H1 (cell line): Measurements from ENCODE around the gene BCAS3. TPM values are rescaled to one million over a fixed set of nuclear protein-coding genes. Genes with fewer than 3 reads are reported as not detected.

Experiments
- CTCF ChIA-PET: fragments of 300-600 bp; sonication (Branson Sonifier 250); formaldehyde crosslinking; loops from one replicate; lab custom pipeline; 2021; ENCODE audit not compliant: partially characterized antibody; lab: Charles Lee
- POLR2A ChIA-PET: fragments of 300-600 bp; sonication (Branson Sonifier 250); formaldehyde crosslinking; loops from one replicate; lab custom pipeline; 2021; ENCODE audit warnings: inconsistent platforms; ENCODE audit not compliant: partially characterized antibody; lab: Charles Lee
- DNase-seq, 2 experiments: peaks; one replicate each; pipeline versions ENCODE4 v3.0.0 to v3.0.0-alpha.2; 2010 to 2022; ENCODE audit warnings: low spot score in 2 of 2, low read depth in 1 of 2, mixed read lengths in 1 of 2
- FAIRE-seq: peaks from 2 replicates; lab custom pipeline; 2011; peaks lifted over from hg19 to GRCh38; lab: Jason Lieb, UNC
- H2AFZ ChIP-seq: 2 replicates; pipeline ENCODE4 v1.8.1; 2012; ENCODE audit warnings: low read length, inconsistent platforms
- H2AK5ac ChIP-seq: 2 replicates; pipeline ENCODE4 v1.6.1; 2013; ENCODE audit warnings: low read depth, low read length
- H2BK120ac ChIP-seq: replicated peaks from 2 replicates; pipeline ENCODE3; 2013; ENCODE audit warnings: low read depth, low read length, inconsistent platforms
- H2BK12ac ChIP-seq: 2 replicates; pipeline ENCODE4 v1.6.1; 2013; ENCODE audit warnings: low read depth, low read length
- H2BK15ac ChIP-seq: 2 replicates; pipeline ENCODE4 v1.6.1; 2013; ENCODE audit warnings: low read length
- H2BK20ac ChIP-seq: 2 replicates; pipeline ENCODE4 v1.6.1; 2013; ENCODE audit warnings: low read length
- H2BK5ac ChIP-seq: 2 replicates; pipeline ENCODE4 v1.6.1; 2013; ENCODE audit warnings: low read depth, low read length
- H3K14ac ChIP-seq: 2 replicates; pipeline ENCODE4 v1.6.1; 2013; ENCODE audit warnings: inconsistent platforms; ENCODE audit not compliant: insufficient read length
- H3K18ac ChIP-seq: 2 replicates; pipeline ENCODE4 v1.6.1; 2013; ENCODE audit warnings: low read length; ENCODE audit errors: extremely low read depth
- H3K23ac ChIP-seq: 2 replicates; pipeline ENCODE4 v1.6.1; 2013; ENCODE audit warnings: inconsistent platforms; ENCODE audit not compliant: insufficient read length
- H3K23me2 ChIP-seq: 2 replicates; pipeline ENCODE4 v1.6.1; 2013; ENCODE audit warnings: low read depth, low read length
- H3K27ac ChIP-seq: 2 replicates; pipeline ENCODE4 v1.6.1; 2011; ENCODE audit warnings: low read depth, low read length, inconsistent platforms
- H3K27me3 ChIP-seq, 4 experiments: replicated peaks in 1 of 4; 1 replicate in 1 of 4; 2 replicates in 3 of 4; pipeline versions ENCODE4 v1.6.1 to v1.8.1; 2011 to 2013; ENCODE audit warnings: low read length in 3 of 4, mild to moderate bottlenecking in 3 of 4, inconsistent platforms in 2 of 4, mixed read lengths in 2 of 4, moderate library complexity in 1 of 4; ENCODE audit not compliant: control insufficient read depth in 3 of 4, insufficient read depth in 3 of 4; ENCODE audit errors: extremely low read depth in 1 of 4
- H3K36me3 ChIP-seq, 4 experiments: 2 replicates each; pipeline versions ENCODE4 v1.6.1 to v1.8.1; 2011 to 2013; ENCODE audit warnings: mild to moderate bottlenecking in 4 of 4, low read length in 3 of 4, moderate library complexity in 2 of 4, control low read depth in 1 of 4, inconsistent platforms in 1 of 4; ENCODE audit not compliant: insufficient read depth in 4 of 4, control insufficient read depth in 2 of 4
- H3K4ac ChIP-seq: replicated peaks from 2 replicates; pipeline ENCODE3; 2013; ENCODE audit warnings: low read length, low read depth, mixed read lengths, inconsistent platforms; ENCODE audit not compliant: insufficient read length
- H3K4me1 ChIP-seq, 4 experiments: replicated peaks in 1 of 4; 1 replicate in 1 of 4; 2 replicates in 3 of 4; pipeline versions ENCODE4 v1.6.1 to v1.8.1; 2011 to 2013; ENCODE audit warnings: low read length in 3 of 4, inconsistent platforms in 2 of 4, mixed read lengths in 1 of 4; ENCODE audit not compliant: insufficient read depth in 4 of 4, control insufficient read depth in 3 of 4
- H3K4me2 ChIP-seq, 2 experiments: 2 replicates each; pipeline versions ENCODE4 v1.6.1 to v1.8.1; 2011 to 2013; ENCODE audit warnings: low read depth in 2 of 2, low read length in 2 of 2, control low read depth in 1 of 2, inconsistent platforms in 1 of 2, mild to moderate bottlenecking in 1 of 2; ENCODE audit not compliant: insufficient read depth in 1 of 2
- H3K4me3 ChIP-seq, 4 experiments: fragments of 200-600, 300-600 bp in 1 of 4; sonication (generic), shearing (Covaris generic), sonication (Bioruptor Twin) in 1 of 4; 2 replicates each; pipeline versions ENCODE4 v1.5.1 to v1.8.1; 2011 to 2016; ENCODE audit warnings: low read length in 4 of 4, low read depth in 3 of 4, control low read depth in 2 of 4, inconsistent platforms in 2 of 4, mild to moderate bottlenecking in 2 of 4, mixed read lengths in 1 of 4, moderate library complexity in 1 of 4; ENCODE audit not compliant: insufficient read depth in 2 of 4; ENCODE audit errors: extremely low read depth in 1 of 4
- H3K56ac ChIP-seq: replicated peaks from 2 replicates; pipeline ENCODE3; 2013; ENCODE audit warnings: low read depth, mild to moderate bottlenecking, mixed read lengths, low read length, inconsistent platforms; ENCODE audit not compliant: insufficient read length
- H3K79me1 ChIP-seq: 2 replicates; pipeline ENCODE4 v1.6.1; 2013; ENCODE audit warnings: low read depth, low read length, control low read depth
- H3K79me2 ChIP-seq, 2 experiments: 2 replicates each; pipeline versions ENCODE4 v1.6.1 to v1.8.1; 2012 to 2013; ENCODE audit warnings: low read length in 2 of 2, mild to moderate bottlenecking in 2 of 2, inconsistent platforms in 1 of 2; ENCODE audit not compliant: insufficient read depth in 2 of 2, control insufficient read depth in 1 of 2
- H3K9ac ChIP-seq, 4 experiments: replicated peaks in 1 of 4; 1 replicate in 1 of 4; 2 replicates in 3 of 4; pipeline versions ENCODE4 v1.6.1 to v1.8.1; 2011 to 2013; ENCODE audit warnings: low read depth in 3 of 4, low read length in 3 of 4, control low read depth in 2 of 4, mild to moderate bottlenecking in 2 of 4, moderate library complexity in 2 of 4, inconsistent platforms in 1 of 4; ENCODE audit errors: extremely low read depth in 1 of 4
- H3K9me3 ChIP-seq, 2 experiments: 2 replicates each; pipeline versions ENCODE4 v1.6.1 to v1.8.1; 2012 to 2013; ENCODE audit warnings: mild to moderate bottlenecking in 2 of 2, moderate library complexity in 2 of 2, control low read depth in 1 of 2, inconsistent platforms in 1 of 2, low read depth in 1 of 2, low read length in 1 of 2, mixed read lengths in 1 of 2; ENCODE audit not compliant: insufficient read depth in 2 of 2
- H4K20me1 ChIP-seq, 2 experiments: replicated peaks in 1 of 2; 2 replicates each; pipeline versions ENCODE3 to v1.8.1; 2011 to 2013; ENCODE audit warnings: inconsistent platforms in 2 of 2, low read length in 2 of 2, mild to moderate bottlenecking in 1 of 2; ENCODE audit not compliant: insufficient read depth in 2 of 2, control insufficient read depth in 1 of 2
- H4K5ac ChIP-seq: 2 replicates; pipeline ENCODE4 v1.6.1; 2013; ENCODE audit warnings: low read length, low read depth, mixed read lengths, inconsistent platforms; ENCODE audit not compliant: insufficient read length
- H4K8ac ChIP-seq: 2 replicates; pipeline ENCODE4 v1.8.0; 2013; ENCODE audit warnings: mild to moderate bottlenecking, moderate library complexity, low read length, inconsistent platforms; ENCODE audit not compliant: insufficient read depth; ENCODE audit errors: extremely low read depth
- H4K91ac ChIP-seq: replicated peaks from 2 replicates; pipeline ENCODE3; 2013; ENCODE audit warnings: low read length, mixed read lengths, inconsistent platforms; ENCODE audit not compliant: insufficient read length
- BACH1 ChIP-seq: IDR thresholded peaks from 2 replicates; pipeline ENCODE4 v1.6.1; 2012; ENCODE audit warnings: low read length, improper control_type of control experiment
- CTCF ChIP-seq, 3 experiments: IDR thresholded peaks; 1 replicate in 2 of 3; 2 replicates in 1 of 3; pipeline versions ENCODE4 v1.5.1 to v1.6.1; 2011; ENCODE audit warnings: low read length in 3 of 3, mild to moderate bottlenecking in 3 of 3, inconsistent platforms in 2 of 3, low read depth in 1 of 3, moderate library complexity in 1 of 3; ENCODE audit not compliant: insufficient read depth in 1 of 3; ENCODE audit errors: control extremely low read depth in 1 of 3
- EGR1 ChIP-seq: IDR thresholded peaks from 2 replicates; pipeline ENCODE4 v1.6.1; 2011; ENCODE audit warnings: low read depth, low read length, borderline replicate concordance
- EZH2 ChIP-seq: fragments of 200-600 bp; sonication (generic); IDR thresholded peaks from 2 replicates; pipeline ENCODE4 v1.7.1; 2012; ENCODE audit warnings: low read depth, mild to moderate bottlenecking, moderate library complexity, low read length, inconsistent platforms; ENCODE audit not compliant: severe bottlenecking
- PHF8 ChIP-seq: fragments of 200-600 bp; sonication (generic); conservative IDR thresholded peaks from 2 replicates; pipeline ENCODE4 v1.7.1; 2012; ENCODE audit warnings: low read depth, mild to moderate bottlenecking, inconsistent platforms, low read length, moderate library complexity
- POLR2A ChIP-seq, 2 experiments: IDR thresholded peaks; 1 replicate in 1 of 2; 2 replicates in 1 of 2; pipeline ENCODE4 v1.6.1; 2011; ENCODE audit warnings: low read depth in 2 of 2, low read length in 2 of 2, mild to moderate bottlenecking in 2 of 2; ENCODE audit errors: control extremely low read depth in 1 of 2
- POU5F1 ChIP-seq: IDR thresholded peaks from 2 replicates; pipeline ENCODE4 v1.6.1; 2011; ENCODE audit warnings: low read depth, mild to moderate bottlenecking, low read length, moderate library complexity
- SAP30 ChIP-seq: fragments of 300-600 bp; sonication (generic); IDR thresholded peaks from 2 replicates; pipeline ENCODE4 v1.7.1; 2012; ENCODE audit warnings: low read length, moderate library complexity, mild to moderate bottlenecking, inconsistent platforms; ENCODE audit not compliant: insufficient read depth, insufficient replicate concordance
- SP1 ChIP-seq: IDR thresholded peaks from 2 replicates; pipeline ENCODE4 v1.6.1; 2011; ENCODE audit warnings: low read depth, low read length
- whole genome bisulfite sequencing, 2 experiments: shearing (Covaris generic) in 1 of 2; methylation state at CpG; one replicate each; pipeline versions ENCODE4 v1.1.6 to v1.1.7; 2013 to 2015; ENCODE audit warnings: low lambda C conversion rate in 2 of 2, mixed read lengths in 2 of 2, inconsistent platforms in 1 of 2, low coverage in 1 of 2, missing lambda C conversion rate in 1 of 2; ENCODE audit not compliant: insufficient replicate concordance in 2 of 2, insufficient coverage in 1 of 2, insufficient read length in 1 of 2; ENCODE audit errors: extremely low coverage in 1 of 2, missing lambda C conversion rate in 1 of 2; 5-methylcytosine and 5-hydroxymethylcytosine counted together
- polyA plus RNA-seq, 7 experiments: library from polyadenylated mRNA; depleted of rRNA in 3 of 7; stranded (reverse) in 5 of 7; unstranded in 2 of 7; fragments of >200 nt in 5 of 7; fragments of 200-250 nt in 2 of 7; gene quantifications; 1 replicate in 5 of 7; 2 replicates in 1 of 7; 4 replicates in 1 of 7; pipeline versions ENCODE4 v1.2.1 to v1.2.3, GENCODE V29; 2011 to 2013; ENCODE audit warnings: missing spikeins in 2 of 7, mixed read lengths in 2 of 7
- total RNA-seq: library from RNA; stranded (reverse); fragmentation: NEBNext Ultra II Directional; extraction: Animal tissue kit (Norgen Biotek cat#: 25700); gene quantifications from 2 replicates; pipeline ENCODE4 v1.2.1, GENCODE V29; 2021
- TF ChIP-seq, protein P1 (sequence below): IDR thresholded peaks from 2 replicates; pipeline ENCODE4 v1.6.1; 2012; ENCODE audit warnings: inconsistent platforms

BCAS3 gene
- total and polyA plus RNA-seq, 2 of the 8 experiments (the other 6 are each of a cell fraction or from before 2014, with no cell fraction given): 9.9 to 13.3 TPM

DNA sequence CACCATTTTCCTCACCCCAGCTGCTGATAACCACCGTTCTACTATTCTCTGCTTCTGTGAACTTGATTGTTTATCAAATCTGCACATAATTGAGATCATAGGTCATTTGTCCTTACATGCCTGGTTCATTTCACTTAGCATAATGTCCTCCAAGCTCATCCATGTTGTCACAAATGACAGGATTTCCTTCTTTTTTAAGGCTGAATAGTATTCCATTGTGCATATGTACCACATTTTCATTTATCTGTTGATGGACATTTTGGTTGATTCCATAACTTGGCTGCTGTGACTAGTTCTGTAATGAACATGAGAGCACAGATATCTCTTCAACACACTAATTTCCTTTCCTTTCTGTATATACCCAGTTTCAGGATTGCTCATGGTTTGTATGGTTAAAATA is 496.7 kb downstream of the BCAS3 start:
- Histone ChIP-seq H4K5ac (no peak overlapping the region), H3K18ac (no peak overlapping the region), H4K20me1 (no peaks in the 10 kb centered on the region), H2AFZ (no peak overlapping the region), H4K8ac (no peak overlapping the region), H3K9ac (no peak overlapping the region), H3K79me2 (no peaks in the 10 kb centered on the region), H3K23me2 (no peaks in the 10 kb centered on the region), H4K91ac (no peak overlapping the region), H3K36me3 (no peaks in the 10 kb centered on the region), H3K9me3 (no peaks in the 10 kb centered on the region), H3K56ac (no peak overlapping the region), H3K23ac (no peak overlapping the region), H2BK15ac (no peak overlapping the region), H3K27me3 (no peaks in the 10 kb centered on the region), H2BK120ac (no peak overlapping the region), H3K4me3 (no peak overlapping the region), H3K27ac (no peak overlapping the region), H3K4ac (no peak overlapping the region), H3K14ac (no peak overlapping the region), H3K4me1 (peaks cover 0 to under 1% (median 0%) of the 10 kb centered on the region in 4 experiments; a peak in 1 of 7 replicates), H2BK5ac (no peak overlapping the region), H3K4me2 (no peak overlapping the region), H2AK5ac (no peak overlapping the region), H3K79me1 (no peaks in the 10 kb centered on the region), H2BK20ac (no peak overlapping the region), H2BK12ac (no peak overlapping the region)
- TF ChIP-seq PHF8: no peak
- no peak for TF ChIP-seq BACH1
- no peak for TF ChIP-seq SAP30
- TF ChIP-seq SP1: no peak
- no peak for TF ChIP-seq POLR2A (IDR thresholded peaks at IDR 0.05; ENCODE audit: control extremely low read depth in 1 of 2, low read depth in 2 of 2, low read length in 2 of 2)
- no peak for TF ChIP-seq POU5F1
- TF ChIP-seq EGR1: no peak
- no peak for TF ChIP-seq EZH2
- no peak for TF ChIP-seq CTCF (IDR thresholded peaks at IDR 0.05; ENCODE audit: control extremely low read depth in 1 of 3, insufficient read depth in 1 of 3, low read depth in 1 of 3, low read length in 3 of 3)
- TF ChIP-seq, protein P1, sequence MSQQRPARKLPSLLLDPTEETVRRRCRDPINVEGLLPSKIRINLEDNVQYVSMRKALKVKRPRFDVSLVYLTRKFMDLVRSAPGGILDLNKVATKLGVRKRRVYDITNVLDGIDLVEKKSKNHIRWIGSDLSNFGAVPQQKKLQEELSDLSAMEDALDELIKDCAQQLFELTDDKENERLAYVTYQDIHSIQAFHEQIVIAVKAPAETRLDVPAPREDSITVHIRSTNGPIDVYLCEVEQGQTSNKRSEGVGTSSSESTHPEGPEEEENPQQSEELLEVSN: no peak
- CTCF ChIA-PET: interaction anchor here (0.6 kb wide), 1 partner anchor 9 kb away, joined by 3 read pairs; no protein-coding TSS in a partner anchor
- DNase-seq (no peak), FAIRE-seq (no peak)
- POLR2A ChIA-PET: no interaction called here
- WGBS, 2 experiments: 95% methylated on average over 1 of the region's 1 CpG; no CpG with 5 or more reads in 1 of the 2 experiments
